GM19455 (cell line): ENCODE data around the gene PABPN1L.

ENCODE experiments used
- ATAC-seq: cut with Tn5 transposase; IDR thresholded peaks from one replicate; pipeline ENCODE4 v1.9.1; 2021; ENCODE audit not compliant: unreplicated experiment

Gene PABPN1L

GRCh38 chr16:88853325-88853941 is 13.0 kb downstream of the PABPN1L start:
- no peak for ATAC-seq

- ATAC-seq = no peak
Measured at GRCh38 chr16:88851616-88852015, 14.8 kb downstream of the PABPN1L start.

DNA sequence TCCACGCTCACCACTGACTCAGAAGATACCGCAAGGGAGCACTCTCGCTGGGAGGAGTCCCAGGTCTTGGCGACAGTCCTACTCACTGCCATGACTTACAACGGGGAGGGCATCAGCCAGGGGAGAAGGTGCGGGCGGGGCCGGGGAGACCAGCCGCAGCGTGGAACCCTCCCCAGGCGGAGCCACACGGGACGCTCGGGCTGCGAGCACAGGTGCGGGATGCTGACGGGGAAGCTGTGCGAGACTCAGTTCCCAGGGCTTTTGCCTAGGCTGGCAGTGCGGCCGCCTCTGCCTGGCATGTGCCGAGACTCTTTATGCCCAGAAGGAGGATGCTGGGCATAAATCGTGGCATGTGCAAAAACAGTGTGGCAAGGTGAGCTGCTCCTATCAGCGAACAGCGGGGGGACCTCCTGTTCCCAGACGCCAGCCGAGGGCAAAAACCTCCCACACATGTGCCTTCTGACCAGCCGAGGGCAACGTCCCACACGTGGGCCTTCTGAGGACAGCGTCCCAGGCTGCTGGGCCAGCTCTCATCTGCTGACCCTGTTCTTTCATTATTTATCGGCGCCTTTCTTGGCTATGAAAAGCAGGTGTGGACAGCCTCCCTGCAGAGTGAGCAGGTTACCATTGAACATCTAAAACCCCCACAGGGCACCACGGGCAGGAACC is 15.8 kb downstream of the PABPN1L start:
- no peak for ATAC-seq

- ATAC-seq = no peak
Measured at GRCh38 chr16:88848557-88848956, 17.9 kb downstream of the PABPN1L start.

GRCh38 chr16:88847654-88848053 is 18.8 kb downstream of the PABPN1L start:
- ATAC-seq = no peak

GRCh38 chr16:88846088-88846487 is 20.4 kb downstream of the PABPN1L start:
- no peak for ATAC-seq

DNA sequence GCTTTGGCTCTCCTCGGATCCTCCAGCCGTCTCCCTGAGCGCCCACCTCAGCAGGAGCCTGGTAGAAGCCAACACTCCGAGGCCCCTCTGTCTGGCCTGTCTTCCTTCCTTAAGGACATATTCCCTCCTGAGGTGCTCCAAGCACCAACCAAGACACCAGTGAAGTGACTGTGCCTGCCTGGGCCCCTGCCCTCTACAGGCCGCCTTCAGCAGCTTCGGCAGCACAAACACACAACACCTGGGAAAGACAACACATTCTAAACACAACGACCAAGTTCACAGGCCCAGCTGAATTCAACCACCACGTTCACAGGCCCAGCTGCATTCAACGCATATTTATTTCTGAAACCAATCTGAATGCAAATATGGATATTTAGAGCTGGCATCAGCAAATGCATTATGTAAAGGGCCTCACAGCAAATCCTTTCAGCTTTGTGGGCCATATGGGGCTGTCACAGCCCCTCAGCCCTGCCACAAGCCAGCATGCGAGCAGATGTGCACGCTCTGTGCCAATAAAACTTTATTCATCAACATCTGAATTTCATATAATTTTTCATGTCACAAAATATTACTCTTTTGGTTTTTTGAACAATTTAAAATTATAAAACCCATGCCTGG is 21.9 kb downstream of the PABPN1L start:
- ATAC-seq = no peak

- ATAC-seq = no peak
Measured at GRCh38 chr16:88843256-88843655, 23.2 kb downstream of the PABPN1L start.

- ATAC-seq = no peak
Measured at GRCh38 chr16:88842806-88843205, 23.7 kb downstream of the PABPN1L start.

GRCh38 chr16:88842308-88842756 is 24.1 kb downstream of the PABPN1L start:
- ATAC-seq = no peak

DNA sequence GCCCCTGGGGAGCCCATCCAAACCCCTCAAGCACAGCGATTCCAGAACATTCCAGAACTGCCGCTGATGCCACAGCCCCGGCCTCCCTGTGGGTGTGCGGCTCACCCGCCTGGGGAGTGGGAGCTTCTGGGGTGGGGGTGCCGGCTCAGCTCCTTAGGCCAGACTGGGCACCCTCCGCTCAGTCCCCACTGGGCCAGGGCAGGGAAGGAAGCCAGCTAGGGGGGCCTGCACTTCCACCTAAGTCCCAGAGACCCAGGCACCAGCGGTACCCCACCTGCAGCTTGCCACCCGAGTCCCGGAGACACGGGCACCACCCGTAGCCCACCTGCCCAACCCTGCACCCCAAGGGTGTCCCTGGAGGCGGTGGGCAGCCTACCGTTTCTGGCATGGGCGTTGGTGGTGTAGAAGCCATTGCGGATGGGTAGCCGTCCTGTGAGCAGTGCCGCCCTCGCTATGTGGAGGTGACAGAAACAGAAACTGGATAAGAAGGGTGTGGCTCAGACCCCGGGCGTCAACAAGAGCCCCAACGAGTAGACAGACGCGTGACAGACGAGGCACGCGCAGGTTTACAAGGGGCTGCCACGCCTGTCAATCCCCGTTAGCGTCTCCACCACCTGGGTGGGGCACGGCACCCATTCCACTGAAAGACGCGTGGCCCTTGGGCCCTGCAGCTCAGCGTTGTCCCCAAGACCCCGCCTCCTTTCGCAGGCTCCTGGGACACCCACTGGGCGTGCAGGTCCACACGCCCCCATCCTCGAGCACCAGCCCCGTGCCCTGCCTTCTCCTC is 24.7 kb downstream of the PABPN1L start:
- ATAC-seq = no peak

DNA sequence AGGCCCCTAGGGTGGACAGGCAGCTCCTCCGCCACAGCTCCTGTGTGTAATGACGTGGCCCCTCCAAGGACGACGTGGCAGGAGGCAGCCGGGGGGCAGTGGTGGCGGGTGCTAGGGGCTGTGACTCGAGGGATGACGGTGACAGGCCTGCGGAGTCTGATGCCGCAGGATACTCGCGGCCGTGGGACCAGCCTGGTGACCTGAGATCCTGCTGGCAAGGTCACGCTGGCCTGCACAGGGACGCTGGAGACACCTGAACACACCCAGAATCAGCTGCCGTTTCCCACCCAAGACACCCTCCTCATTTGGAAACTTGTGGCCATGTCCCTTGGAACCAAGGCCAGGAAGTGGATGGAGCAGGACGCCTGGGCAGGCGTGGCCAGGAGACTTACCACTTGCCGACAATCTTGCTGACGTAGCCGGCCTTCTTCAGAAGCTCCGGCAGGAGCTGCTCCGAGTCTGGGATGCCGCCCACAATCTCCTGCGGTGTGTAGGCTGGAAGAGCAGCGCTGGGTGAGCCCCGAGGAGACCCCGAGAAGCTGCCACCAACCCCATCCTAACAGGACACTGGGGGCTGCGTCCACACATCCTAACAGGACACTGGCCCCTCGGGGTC is 25.8 kb downstream of the PABPN1L start:
- no peak for ATAC-seq

- ATAC-seq = no peak
Measured at GRCh38 chr16:88839745-88840599, 26.5 kb downstream of the PABPN1L start.

DNA sequence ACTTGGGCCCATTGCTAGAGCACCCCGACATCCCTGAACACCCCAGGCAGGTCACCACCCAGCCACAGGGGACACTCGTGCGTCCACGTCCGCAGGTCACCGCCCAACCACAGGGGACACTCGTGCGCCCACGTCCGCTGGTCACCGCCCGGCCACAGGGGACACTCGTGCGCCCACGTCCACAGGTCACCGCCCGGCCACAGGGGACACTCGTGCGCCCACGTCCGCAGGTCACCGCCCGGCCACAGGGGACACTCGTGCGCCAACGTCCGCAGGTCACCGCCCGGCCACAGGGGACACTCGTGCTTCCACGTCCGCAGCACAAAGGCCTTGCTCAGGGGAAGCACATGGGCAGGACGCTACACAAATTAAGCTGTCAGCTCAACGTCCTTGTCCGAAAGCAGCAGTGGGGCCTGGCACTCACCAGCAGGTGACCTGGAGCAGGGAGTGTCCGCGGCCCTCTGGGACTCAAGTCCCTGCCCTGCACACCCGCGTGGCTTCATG is 27.4 kb downstream of the PABPN1L start:
- no peak for ATAC-seq

DNA sequence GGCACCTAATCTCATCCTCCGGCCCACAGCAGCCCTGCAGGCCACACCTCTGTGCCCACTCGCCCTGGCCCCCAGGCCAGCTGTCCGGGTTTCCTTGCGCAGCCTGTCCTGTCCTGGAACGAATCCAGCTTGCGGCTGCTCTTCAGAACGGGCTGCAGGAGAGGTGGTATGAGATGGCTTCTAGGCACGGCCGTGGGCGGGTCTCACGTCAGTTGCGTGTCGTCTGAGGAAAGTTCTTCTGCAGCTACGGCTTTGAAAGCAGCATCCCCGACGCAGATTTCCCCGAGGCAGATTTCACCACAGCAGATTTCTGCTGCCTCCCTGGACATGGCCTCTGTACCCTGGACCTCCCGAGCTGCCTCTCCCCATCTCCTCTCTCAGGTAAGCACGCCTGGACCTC is 27.9 kb downstream of the PABPN1L start:
- ATAC-seq = no peak

GRCh38 chr16:88837806-88838205 is 28.7 kb downstream of the PABPN1L start:
- no peak for ATAC-seq

DNA sequence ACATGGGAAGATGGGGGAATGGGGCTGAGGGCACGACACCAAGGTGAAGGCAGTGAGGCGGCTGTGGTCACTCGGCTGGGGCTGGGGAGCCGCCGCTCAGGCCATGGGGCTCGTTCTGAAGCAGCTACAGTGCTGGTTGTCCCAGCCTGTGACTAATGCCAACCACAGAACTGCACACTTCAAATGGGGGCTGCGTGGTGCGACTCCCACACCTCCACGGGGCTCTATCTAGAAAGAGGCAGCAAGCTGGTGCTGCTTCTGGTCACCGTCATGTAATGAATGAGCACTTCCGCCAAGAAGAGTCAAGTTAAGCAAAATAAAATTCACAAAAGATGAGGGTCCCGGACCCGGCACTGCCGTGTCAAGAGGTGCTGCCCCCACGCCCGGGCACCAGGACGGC is 29.7 kb downstream of the PABPN1L start:
- ATAC-seq = no peak

- no peak for ATAC-seq
Measured at GRCh38 chr16:88835818-88836217, 30.6 kb downstream of the PABPN1L start.

DNA sequence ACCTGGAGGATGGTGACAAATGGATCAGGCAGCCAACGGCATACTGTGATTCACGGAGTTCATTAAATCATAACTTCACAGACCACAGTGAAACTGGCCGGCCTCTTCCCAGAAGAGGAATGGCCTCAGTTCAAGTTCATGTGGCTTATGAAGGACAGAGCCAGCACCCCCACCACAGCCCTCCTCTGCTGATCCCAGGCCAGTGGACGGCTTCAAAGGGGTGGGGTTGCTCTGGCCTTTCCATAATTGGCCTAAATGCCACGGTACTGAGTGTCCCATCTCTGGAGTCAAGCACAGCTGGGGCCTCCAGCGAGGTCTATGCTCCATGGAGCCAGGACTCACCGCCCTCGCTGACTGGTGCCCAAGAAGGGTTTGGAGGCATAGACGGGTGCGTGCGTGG is 31.1 kb downstream of the PABPN1L start:
- no peak for ATAC-seq

- no peak for ATAC-seq
Measured at GRCh38 chr16:88834670-88835069, 31.8 kb downstream of the PABPN1L start.
